Right renal pelvis (tissue), 4 donors: Measurements from ENCODE around the gene HSP90AA1. TPM values are rescaled to one million over a fixed set of nuclear protein-coding genes. Genes with fewer than 3 reads are reported as not detected.

Experiments used
- DNase-seq, 4 donors: peaks; one replicate each; pipeline ENCODE4 v3.0.0-alpha.2; 2013; ENCODE audit warnings: low read depth in 4 of 4, low spot score in 3 of 4, missing footprints in 1 of 4
- polyA plus RNA-seq, 4 donors: library from polyadenylated mRNA; unstranded; fragments of 120-200 nt; gene quantifications; one replicate each; pipeline ENCODE4 v1.2.1, GENCODE V29; 2013; ENCODE audit not compliant: insufficient read length in 4 of 4

HSP90AA1 gene
- polyA plus RNA-seq, 4 donors = 684 to 793 (median 736) TPM

GRCh38 chr14:102044566-102044965, 42.3 kb downstream of the HSP90AA1 start:
- no peak for DNase-seq

GRCh38 chr14:102043251-102044025, 43.4 kb downstream of the HSP90AA1 start:
- no peak for DNase-seq

GRCh38 chr14:102042699-102043098, 44.1 kb downstream of the HSP90AA1 start:
- DNase-seq = no peak

GRCh38 chr14:102040153-102040552, 46.7 kb downstream of the HSP90AA1 start:
- no peak for DNase-seq

DNA sequence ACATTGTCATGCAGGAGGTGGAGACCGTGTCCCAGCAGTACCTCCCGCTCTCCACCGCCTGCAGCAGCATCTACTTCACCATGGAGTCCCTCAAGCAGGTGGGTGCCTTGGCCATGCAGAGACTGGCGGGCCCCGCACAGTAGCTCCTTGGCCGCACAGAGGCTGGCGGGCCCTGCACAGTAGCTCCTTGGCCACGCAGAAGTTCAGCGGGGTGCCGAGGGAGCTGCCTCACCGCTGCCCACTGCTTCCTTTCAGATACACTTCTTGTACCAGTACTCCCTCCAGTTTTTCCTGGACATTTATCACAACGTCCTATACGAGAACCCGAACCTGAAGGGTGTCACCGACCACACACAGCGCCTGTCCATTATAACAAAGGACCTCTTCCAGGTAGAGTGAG, 47.7 kb downstream of the HSP90AA1 start:
- DNase-seq = no peak

GRCh38 chr14:102037686-102038085, 49.2 kb downstream of the HSP90AA1 start:
- no peak for DNase-seq

- no peak for DNase-seq
Measured at GRCh38 chr14:102035914-102036313, 50.9 kb downstream of the HSP90AA1 start.

GRCh38 chr14:102034301-102034700, 52.5 kb downstream of the HSP90AA1 start:
- DNase-seq = no peak

GRCh38 chr14:102033241-102033640, 53.6 kb downstream of the HSP90AA1 start:
- DNase-seq = no peak

Other genes starting within 250 kb of the HSP90AA1 start
- 100 to 1,000 TPM; 325 to 345 (median 335) TPM for gene DYNC1H1, start 122.5 kb downstream of the HSP90AA1 start, polyA plus RNA-seq
- 10 to 100 TPM; 26.3 to 33.2 (median 30.8) TPM for gene WDR20, start 52.9 kb upstream of the HSP90AA1 start, polyA plus RNA-seq
- gene MOK, start 218.1 kb upstream of the HSP90AA1 start, polyA plus RNA-seq = 10 to 100 TPM; 25.1 to 29.6 (median 27.2) TPM
- 10 to 100 TPM; 14.0 to 17.3 (median 15.3) TPM for gene ZNF839, start 232.7 kb upstream of the HSP90AA1 start, polyA plus RNA-seq